DND-41 (cell line): ENCODE data around the gene STX1A.
A peak's percentile ranks its signal among the peaks of the same experiment; 100 is the strongest.

Experiments
- ATAC-seq: fragments of 200-7000 bp; cut with Tn5 transposase; 3 replicates; pipeline ENCODE4 v1.9.1; 2021; ENCODE audit warnings: low read depth; ENCODE audit not compliant: insufficient read depth
- DNase-seq: peaks from one replicate; pipeline ENCODE4 v3.0.0-alpha.2; 2020
- H2AFZ ChIP-seq: 2 replicates; pipeline ENCODE4 v1.6.0; 2012; ENCODE audit warnings: low read depth, low read length
- H3K27ac ChIP-seq: 2 replicates; pipeline ENCODE4 v1.5.1; 2012; ENCODE audit warnings: low read length, inconsistent platforms
- H3K27me3 ChIP-seq: fragments of 200-600 bp; sonication (generic); 2 replicates; pipeline ENCODE4 v1.6.0; 2012; ENCODE audit warnings: low read length, mild to moderate bottlenecking, inconsistent platforms; ENCODE audit not compliant: insufficient read depth, poor library complexity
- H3K36me3 ChIP-seq: 2 replicates; pipeline ENCODE4 v1.5.1; 2012; ENCODE audit warnings: low read length, inconsistent platforms; ENCODE audit not compliant: insufficient read depth
- H3K4me1 ChIP-seq: 2 replicates; pipeline ENCODE4 v1.5.1; 2012; ENCODE audit warnings: mild to moderate bottlenecking, low read length; ENCODE audit not compliant: insufficient read depth
- H3K4me2 ChIP-seq: 2 replicates; pipeline ENCODE4 v1.6.0; 2012; ENCODE audit warnings: mild to moderate bottlenecking, moderate library complexity, low read length, inconsistent platforms; ENCODE audit not compliant: insufficient read depth
- H3K4me3 ChIP-seq, 2 experiments: fragments of 200-600 bp in 1 of 2; shearing (Covaris generic) in 1 of 2; 2 replicates each; pipeline ENCODE4 v1.5.1; 2012 to 2016; ENCODE audit warnings: inconsistent platforms in 2 of 2, low read length in 2 of 2, mild to moderate bottlenecking in 2 of 2, low read depth in 1 of 2, moderate library complexity in 1 of 2
- H3K79me2 ChIP-seq: 2 replicates; pipeline ENCODE4 v1.6.0; 2012; ENCODE audit warnings: low read length, inconsistent platforms; ENCODE audit not compliant: insufficient read depth
- H3K9ac ChIP-seq: 2 replicates; pipeline ENCODE4 v1.6.0; 2012; ENCODE audit warnings: low read depth, mild to moderate bottlenecking, inconsistent platforms, low read length, moderate library complexity
- H3K9me3 ChIP-seq: 2 replicates; pipeline ENCODE4 v1.5.1; 2012; ENCODE audit warnings: low read length, moderate library complexity, mild to moderate bottlenecking, inconsistent platforms; ENCODE audit not compliant: insufficient read depth, severe bottlenecking
- H4K20me1 ChIP-seq: 2 replicates; pipeline ENCODE4 v1.6.0; 2012; ENCODE audit warnings: low read length; ENCODE audit not compliant: insufficient read depth
- EZH2 ChIP-seq: IDR thresholded peaks from 3 replicates; pipeline ENCODE4 v1.6.1; 2012; ENCODE audit warnings: borderline replicate concordance, low read depth, mild to moderate bottlenecking, moderate library complexity, low read length, inconsistent platforms; ENCODE audit not compliant: severe bottlenecking
- TF ChIP-seq, protein P1 (sequence below): IDR thresholded peaks from 2 replicates; pipeline ENCODE4 v1.5.1; 2012; ENCODE audit warnings: borderline replicate concordance, low read length, moderate library complexity, mild to moderate bottlenecking; ENCODE audit not compliant: poor library complexity, severe bottlenecking; ENCODE audit errors: extremely low read depth

STX1A gene

GRCh38 chr7:73718438-73718881, 1.0 kb downstream of the STX1A start:
- H3K27me3 ChIP-seq = peaks cover 17% of the 10 kb centered on the region
- no peaks in the 10 kb centered on the region for H3K9me3 ChIP-seq
- no peak overlapping the region for H3K9ac ChIP-seq
- no peaks in the 10 kb centered on the region for H3K79me2 ChIP-seq
- ATAC-seq = no peak
- no peak for DNase-seq
- H3K27ac ChIP-seq = no peak overlapping the region
- H2AFZ ChIP-seq = no peak overlapping the region
- H4K20me1 ChIP-seq = peaks cover 34% of the 10 kb centered on the region
- no peaks in the 10 kb centered on the region for H3K36me3 ChIP-seq
- H3K4me1 ChIP-seq = peaks cover 18% of the 10 kb centered on the region
- no peak overlapping the region for H3K4me2 ChIP-seq
- H3K4me3 ChIP-seq = no peak overlapping the region
- TF ChIP-seq, protein P1, sequence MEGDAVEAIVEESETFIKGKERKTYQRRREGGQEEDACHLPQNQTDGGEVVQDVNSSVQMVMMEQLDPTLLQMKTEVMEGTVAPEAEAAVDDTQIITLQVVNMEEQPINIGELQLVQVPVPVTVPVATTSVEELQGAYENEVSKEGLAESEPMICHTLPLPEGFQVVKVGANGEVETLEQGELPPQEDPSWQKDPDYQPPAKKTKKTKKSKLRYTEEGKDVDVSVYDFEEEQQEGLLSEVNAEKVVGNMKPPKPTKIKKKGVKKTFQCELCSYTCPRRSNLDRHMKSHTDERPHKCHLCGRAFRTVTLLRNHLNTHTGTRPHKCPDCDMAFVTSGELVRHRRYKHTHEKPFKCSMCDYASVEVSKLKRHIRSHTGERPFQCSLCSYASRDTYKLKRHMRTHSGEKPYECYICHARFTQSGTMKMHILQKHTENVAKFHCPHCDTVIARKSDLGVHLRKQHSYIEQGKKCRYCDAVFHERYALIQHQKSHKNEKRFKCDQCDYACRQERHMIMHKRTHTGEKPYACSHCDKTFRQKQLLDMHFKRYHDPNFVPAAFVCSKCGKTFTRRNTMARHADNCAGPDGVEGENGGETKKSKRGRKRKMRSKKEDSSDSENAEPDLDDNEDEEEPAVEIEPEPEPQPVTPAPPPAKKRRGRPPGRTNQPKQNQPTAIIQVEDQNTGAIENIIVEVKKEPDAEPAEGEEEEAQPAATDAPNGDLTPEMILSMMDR = no peak
- TF ChIP-seq EZH2 = no peak

DNA sequence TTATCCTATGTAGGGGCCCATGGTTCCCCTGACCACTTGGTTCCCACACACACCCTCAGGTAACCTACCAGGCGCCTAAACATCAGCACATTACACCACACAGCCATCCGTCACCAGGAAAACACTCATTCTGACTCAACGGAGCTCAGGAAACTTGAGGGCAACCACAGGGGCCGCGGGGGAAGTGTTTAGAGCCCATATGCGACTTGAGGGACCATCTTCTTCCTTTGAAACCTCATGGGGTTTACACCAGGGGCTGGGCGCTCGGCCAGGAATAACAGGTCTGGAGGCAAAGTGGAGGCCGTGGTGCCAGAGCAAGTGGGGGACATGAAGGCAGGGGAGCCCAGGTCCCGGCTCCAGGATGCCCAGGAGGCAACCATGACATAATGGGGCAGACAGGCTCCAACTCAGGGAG, 1.5 kb downstream of the STX1A start:
- Histone ChIP-seq H3K4me3 (no peak overlapping the region), H3K9ac (no peak overlapping the region), H3K27ac (no peak overlapping the region), H3K27me3 (peaks cover 17% of the 10 kb centered on the region), H4K20me1 (peaks cover 34% of the 10 kb centered on the region), H3K79me2 (no peaks in the 10 kb centered on the region), H3K4me2 (no peak overlapping the region), H3K36me3 (no peaks in the 10 kb centered on the region), H2AFZ (no peak overlapping the region), H3K4me1 (peaks cover 18% of the 10 kb centered on the region), H3K9me3 (no peaks in the 10 kb centered on the region)
- DNase-seq = peak; percentile 73
- TF ChIP-seq, protein P1 = no peak
- ATAC-seq = peak; percentile 96

GRCh38 chr7:73717025-73717807, 2.3 kb downstream of the STX1A start:
- peaks cover 40% of the 10 kb centered on the region for H4K20me1 ChIP-seq
- ATAC-seq = peak; percentile 4; the same call in 1 of the 3 replicates
- H2AFZ ChIP-seq = no peak overlapping the region
- H3K9ac ChIP-seq = no peak overlapping the region
- H3K79me2 ChIP-seq = no peaks in the 10 kb centered on the region
- H3K9me3 ChIP-seq = no peaks in the 10 kb centered on the region
- no peak for DNase-seq
- no peak overlapping the region for H3K27ac ChIP-seq
- H3K36me3 ChIP-seq = no peaks in the 10 kb centered on the region
- H3K27me3 ChIP-seq = peaks cover 17% of the 10 kb centered on the region
- peaks cover 18% of the 10 kb centered on the region for H3K4me1 ChIP-seq
- H3K4me3 ChIP-seq = no peak overlapping the region
- no peak overlapping the region for H3K4me2 ChIP-seq
- TF ChIP-seq EZH2 = no peak

- ATAC-seq (no peak), DNase-seq (no peak)
- no peak for TF ChIP-seq EZH2
- TF ChIP-seq, protein P1 = no peak
- no peaks in the 10 kb centered on the region for H3K9me3 ChIP-seq
- H3K4me3 ChIP-seq = no peak overlapping the region
- H2AFZ ChIP-seq = no peak overlapping the region
- no peak overlapping the region for H3K27ac ChIP-seq
- peaks cover 40% of the 10 kb centered on the region for H4K20me1 ChIP-seq
- H3K9ac ChIP-seq = no peak overlapping the region
- peaks cover 17% of the 10 kb centered on the region for H3K27me3 ChIP-seq
- H3K36me3 ChIP-seq = no peaks in the 10 kb centered on the region
- peaks cover 18% of the 10 kb centered on the region for H3K4me1 ChIP-seq
- H3K79me2 ChIP-seq = no peaks in the 10 kb centered on the region
- no peak overlapping the region for H3K4me2 ChIP-seq
Measured at GRCh38 chr7:73716318-73716890, 3.1 kb downstream of the STX1A start.
